ENCODE results near the gene STAC2. TPM values are rescaled to one million over a fixed set of nuclear protein-coding genes. Genes with fewer than 3 reads are reported as not detected.

STAC2 gene
- total RNA-seq, 1 donor from 2014 or later = not detected

DNA sequence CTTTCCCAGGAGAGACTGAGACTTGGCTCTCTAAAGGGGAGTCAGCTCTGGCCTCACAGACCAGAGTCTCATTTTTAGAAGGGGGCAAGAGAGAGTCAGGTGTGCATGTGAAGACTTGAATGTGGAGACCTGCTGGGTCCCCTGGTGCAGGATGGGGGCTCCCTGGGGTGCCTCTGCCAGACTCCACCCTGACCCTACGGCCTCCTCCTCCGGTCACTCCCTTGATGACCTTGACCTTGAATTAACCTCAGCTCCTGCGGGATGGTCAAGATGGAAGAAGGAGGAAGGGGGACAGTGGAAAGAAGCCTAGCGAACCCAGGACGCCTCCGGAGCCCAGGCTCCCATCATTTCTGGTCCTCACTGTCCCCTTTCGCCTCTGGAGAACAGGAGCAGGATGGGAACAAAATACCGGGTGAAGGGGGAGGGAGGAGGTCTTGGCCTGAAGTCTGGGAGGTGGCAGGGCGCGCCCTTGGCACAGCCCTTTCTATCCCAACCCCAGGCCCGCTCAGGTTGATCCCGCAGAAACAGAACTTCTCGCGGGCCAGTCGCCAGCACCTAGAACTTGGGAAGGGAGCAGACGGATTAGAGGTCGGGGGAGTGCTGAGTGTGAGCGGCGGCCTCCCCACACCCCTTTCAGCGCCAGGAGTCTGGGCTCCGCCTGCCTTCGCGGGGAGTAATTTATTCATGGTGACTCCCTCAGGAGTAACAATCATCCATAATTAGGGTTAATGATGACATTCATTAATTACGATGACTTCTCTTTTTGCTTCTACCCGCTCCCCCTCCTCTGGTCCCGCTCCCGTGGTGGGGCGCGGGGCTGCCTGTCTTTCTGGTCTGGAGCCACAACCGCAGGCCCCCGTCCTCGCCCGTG is 1.6 kb downstream of the STAC2 start:
- H3K27me3 ChIP-seq (ENCODE audit: control insufficient read depth, insufficient read depth, low read length) = peaks cover 61% of the 10 kb centered on the region
- TF ChIP-seq, protein P1, sequence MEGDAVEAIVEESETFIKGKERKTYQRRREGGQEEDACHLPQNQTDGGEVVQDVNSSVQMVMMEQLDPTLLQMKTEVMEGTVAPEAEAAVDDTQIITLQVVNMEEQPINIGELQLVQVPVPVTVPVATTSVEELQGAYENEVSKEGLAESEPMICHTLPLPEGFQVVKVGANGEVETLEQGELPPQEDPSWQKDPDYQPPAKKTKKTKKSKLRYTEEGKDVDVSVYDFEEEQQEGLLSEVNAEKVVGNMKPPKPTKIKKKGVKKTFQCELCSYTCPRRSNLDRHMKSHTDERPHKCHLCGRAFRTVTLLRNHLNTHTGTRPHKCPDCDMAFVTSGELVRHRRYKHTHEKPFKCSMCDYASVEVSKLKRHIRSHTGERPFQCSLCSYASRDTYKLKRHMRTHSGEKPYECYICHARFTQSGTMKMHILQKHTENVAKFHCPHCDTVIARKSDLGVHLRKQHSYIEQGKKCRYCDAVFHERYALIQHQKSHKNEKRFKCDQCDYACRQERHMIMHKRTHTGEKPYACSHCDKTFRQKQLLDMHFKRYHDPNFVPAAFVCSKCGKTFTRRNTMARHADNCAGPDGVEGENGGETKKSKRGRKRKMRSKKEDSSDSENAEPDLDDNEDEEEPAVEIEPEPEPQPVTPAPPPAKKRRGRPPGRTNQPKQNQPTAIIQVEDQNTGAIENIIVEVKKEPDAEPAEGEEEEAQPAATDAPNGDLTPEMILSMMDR (IDR thresholded peaks at IDR 0.05; ENCODE audit: insufficient read depth, low read length, poor library complexity, severe bottlenecking) = no peak

DNA sequence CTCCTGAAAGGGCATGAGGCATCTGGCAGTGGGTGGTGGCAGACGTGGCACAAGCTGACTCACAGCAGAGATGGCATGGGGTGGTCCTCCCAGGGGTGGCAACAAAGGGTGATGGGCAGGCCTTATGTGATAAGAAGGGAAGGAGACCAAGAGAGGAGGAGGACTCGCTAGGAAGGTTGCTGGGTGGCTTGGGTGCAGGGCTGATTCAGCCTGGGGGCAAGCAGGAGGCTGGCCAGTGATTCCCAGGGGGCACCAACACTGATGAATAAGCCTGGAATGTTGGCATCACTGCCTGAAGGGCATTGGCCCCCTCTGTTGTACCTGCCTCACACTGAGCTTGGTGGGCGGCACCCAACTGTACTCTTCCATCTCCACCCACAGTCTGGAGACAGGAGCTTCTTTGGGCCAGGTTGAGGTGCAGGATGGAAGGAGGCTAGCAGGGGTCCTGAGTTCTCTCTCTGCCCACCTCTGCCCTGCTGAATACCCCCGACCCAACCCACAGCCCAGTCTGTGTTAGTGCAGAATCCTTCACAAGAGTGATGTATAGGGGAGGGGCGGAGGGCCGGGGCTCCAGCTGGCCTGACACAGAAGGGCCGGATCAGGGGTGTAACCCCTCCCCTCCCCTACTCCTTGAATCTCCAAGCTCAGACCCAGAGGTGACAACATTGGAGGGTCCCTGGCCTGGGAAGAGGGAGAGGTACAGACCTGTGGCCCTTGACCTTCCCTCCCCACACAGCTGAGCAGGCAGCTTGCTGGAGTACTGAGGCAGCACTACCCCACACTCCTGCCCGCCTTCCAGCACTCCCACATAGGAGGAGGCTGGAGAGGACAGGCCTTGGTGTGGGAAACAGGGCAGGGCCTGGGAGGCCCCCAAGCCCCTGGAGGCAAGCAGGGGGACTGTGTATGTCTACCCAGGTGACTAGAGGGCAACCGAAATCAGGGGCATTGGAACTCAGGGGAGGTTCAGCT is 2.6 kb downstream of the STAC2 start:
- TF ChIP-seq, protein P1 (IDR thresholded peaks at IDR 0.05; ENCODE audit: insufficient read depth, low read length, poor library complexity, severe bottlenecking) = no peak
- DNase-seq (ENCODE audit: low read depth) = no peak
- no peaks in the 10 kb centered on the region for H3K36me3 ChIP-seq (ENCODE audit: control insufficient read depth, insufficient read depth, low read length)
- H3K4me3 ChIP-seq (ENCODE audit: low read depth, low read length) = no peak overlapping the region
- peaks cover 68% of the 10 kb centered on the region for H3K27me3 ChIP-seq (ENCODE audit: control insufficient read depth, insufficient read depth, low read length)

More for the DNA sequence above, 1.6 kb downstream of the STAC2 start:
- DNase-seq (ENCODE audit: low read depth) = no peak
- Histone ChIP-seq H3K4me3 (ENCODE audit: low read depth, low read length) (no peak overlapping the region), H3K36me3 (ENCODE audit: control insufficient read depth, insufficient read depth, low read length) (no peaks in the 10 kb centered on the region)

DNA sequence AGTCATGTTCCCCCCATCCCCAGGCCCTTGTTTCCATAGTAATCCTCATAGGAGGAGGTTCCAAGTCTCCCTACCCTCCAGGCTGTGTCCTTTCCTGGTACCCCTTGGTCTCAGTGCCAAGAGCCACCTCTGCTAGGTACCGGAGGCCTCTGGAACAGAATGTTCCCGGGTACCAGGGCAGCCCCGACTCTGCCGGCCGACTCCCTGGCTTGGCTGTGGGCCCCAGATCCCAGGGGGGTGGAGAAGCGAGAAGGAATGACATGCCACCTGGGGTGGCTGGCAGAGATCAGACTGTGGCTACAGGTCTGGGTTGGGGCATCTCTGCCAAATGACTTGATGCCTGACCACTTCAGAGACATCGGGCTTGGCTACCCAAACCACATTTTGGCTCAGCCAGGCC is 3.6 kb downstream of the STAC2 start:
- peaks cover 66% of the 10 kb centered on the region for H3K27me3 ChIP-seq (ENCODE audit: control insufficient read depth, insufficient read depth, low read length)
- H3K36me3 ChIP-seq (ENCODE audit: control insufficient read depth, insufficient read depth, low read length) = no peaks in the 10 kb centered on the region
- no peak for DNase-seq (ENCODE audit: low read depth)
- no peak overlapping the region for H3K4me3 ChIP-seq (ENCODE audit: low read depth, low read length)
- TF ChIP-seq, protein P1 (IDR thresholded peaks at IDR 0.05; ENCODE audit: insufficient read depth, low read length, poor library complexity, severe bottlenecking) = no peak

DNA sequence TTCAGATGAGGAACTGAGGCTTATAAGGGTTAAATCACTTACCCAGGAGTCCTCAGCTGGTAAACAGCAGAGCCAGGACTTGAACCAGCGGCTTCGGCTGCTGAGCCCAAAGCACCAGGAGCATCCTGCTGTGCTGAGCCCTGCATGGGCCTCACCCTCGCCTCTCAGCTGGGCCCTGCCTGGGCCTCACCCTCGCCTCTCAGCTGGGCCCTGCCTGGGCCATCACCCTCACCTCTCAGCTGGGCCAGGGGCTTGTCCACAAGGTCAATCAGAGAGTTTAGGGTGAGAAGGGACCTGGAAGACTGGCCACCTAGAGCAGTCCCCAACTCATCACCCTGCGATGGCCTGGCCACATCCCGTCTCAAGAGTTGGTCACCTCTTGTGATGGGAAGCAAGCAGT is 4.2 kb downstream of the STAC2 start:
- Histone ChIP-seq H3K4me3 (ENCODE audit: low read depth, low read length) (no peak overlapping the region), H3K36me3 (ENCODE audit: control insufficient read depth, insufficient read depth, low read length) (no peaks in the 10 kb centered on the region), H3K27me3 (ENCODE audit: control insufficient read depth, insufficient read depth, low read length) (peaks cover 66% of the 10 kb centered on the region)
- TF ChIP-seq, protein P1 (IDR thresholded peaks at IDR 0.05; ENCODE audit: insufficient read depth, low read length, poor library complexity, severe bottlenecking) = no peak
- DNase-seq (ENCODE audit: low read depth) = no peak

DNA sequence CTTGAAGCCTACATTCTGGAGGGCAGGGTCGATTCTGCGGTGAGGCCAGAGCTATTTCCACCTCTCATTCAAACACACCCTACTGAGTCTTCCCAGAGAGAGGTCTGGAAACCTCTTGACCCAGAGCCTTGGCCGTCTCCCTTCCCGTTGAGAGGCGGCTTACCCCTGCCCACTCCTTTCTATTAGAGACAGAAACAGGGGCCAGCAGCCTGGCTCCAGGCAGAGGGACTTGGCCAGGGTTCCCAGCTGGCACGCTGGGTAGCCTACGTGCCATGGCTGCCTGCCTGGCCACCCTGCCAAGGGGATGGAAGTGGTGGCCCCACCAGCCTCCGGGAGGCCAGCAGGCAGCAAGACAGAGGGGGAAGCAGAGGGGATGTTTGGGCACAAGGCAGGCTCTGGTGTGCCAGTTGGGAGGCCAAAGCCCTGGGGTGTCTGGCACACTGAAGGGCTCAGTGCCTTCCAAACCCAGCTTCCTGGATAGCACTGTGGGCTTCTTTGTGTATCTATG is 6.0 kb downstream of the STAC2 start:
- H3K4me3 ChIP-seq (ENCODE audit: low read depth, low read length) = no peak overlapping the region
- H3K36me3 ChIP-seq (ENCODE audit: control insufficient read depth, insufficient read depth, low read length) = no peaks in the 10 kb centered on the region
- peaks cover 52% of the 10 kb centered on the region for H3K27me3 ChIP-seq (ENCODE audit: control insufficient read depth, insufficient read depth, low read length)
- TF ChIP-seq, protein P1 (IDR thresholded peaks at IDR 0.05; ENCODE audit: insufficient read depth, low read length, poor library complexity, severe bottlenecking) = no peak
- DNase-seq (ENCODE audit: low read depth) = no peak
